Inflammatory macrophage (primary cell): ENCODE results near the gene TLR9.
A peak's percentile ranks its signal among the peaks of the same experiment; 100 is the strongest.

Experiments
- DNase-seq, 2 donors: peaks; one replicate each; pipeline ENCODE4 v3.0.0-alpha.2; 2020 to 2022

Gene TLR9

GRCh38 chr3:52231502-52232278 is 6.2 kb upstream of the TLR9 start:
- DNase-seq: peak; percentile 66 to 78

- DNase-seq: no peak
Observed at GRCh38 chr3:52230889-52231499, 5.5 kb upstream of the TLR9 start.

- DNase-seq: no peak
Observed at GRCh38 chr3:52230461-52230860, 5.0 kb upstream of the TLR9 start.

- DNase-seq: no peak
Observed at GRCh38 chr3:52229656-52230055, 4.2 kb upstream of the TLR9 start.

GRCh38 chr3:52228751-52229291 is 3.4 kb upstream of the TLR9 start:
- no peak for DNase-seq

GRCh38 chr3:52228266-52228665 is 2.8 kb upstream of the TLR9 start:
- no peak for DNase-seq

GRCh38 chr3:52227766-52228165 is 2.3 kb upstream of the TLR9 start:
- DNase-seq: no peak

- no peak for DNase-seq
Observed at GRCh38 chr3:52227117-52227516, 1.7 kb upstream of the TLR9 start.

- no peak for DNase-seq
Observed at GRCh38 chr3:52226229-52226817, 878 bp upstream of the TLR9 start.

- DNase-seq: no peak
Observed at GRCh38 chr3:52223449-52224408, 1.7 kb downstream of the TLR9 start.

GRCh38 chr3:52222319-52223221 is 2.9 kb downstream of the TLR9 start:
- no peak for DNase-seq

GRCh38 chr3:52221563-52222318 is 3.7 kb downstream of the TLR9 start:
- no peak for DNase-seq

GRCh38 chr3:52221141-52221562 is 4.3 kb downstream of the TLR9 start:
- DNase-seq: no peak

- peak; percentile 81 to 86 for DNase-seq
Observed at GRCh38 chr3:52220380-52221026, 4.9 kb downstream of the TLR9 start.

GRCh38 chr3:52218937-52219650 is 6.4 kb downstream of the TLR9 start:
- DNase-seq: no peak

- no peak for DNase-seq
Observed at GRCh38 chr3:52218454-52218853, 7.0 kb downstream of the TLR9 start.

- no peak for DNase-seq
Observed at GRCh38 chr3:52218026-52218425, 7.4 kb downstream of the TLR9 start.

- DNase-seq: no peak
Observed at GRCh38 chr3:52217409-52217805, 8.0 kb downstream of the TLR9 start.
